OCI-LY3 (cell line): ENCODE results near the gene CTNNBL1.
A peak's percentile ranks its signal among the peaks of the same experiment; 100 is the strongest.

Source experiments
- H2AFZ ChIP-seq: fragments of 200-600, 300-600 bp; shearing (Covaris generic); 2 replicates; pipeline ENCODE4 v1.6.0; 2014; ENCODE audit warnings: antibody characterized with exemption, low read depth, low read length
- H3K27ac ChIP-seq: fragments of 200-600, 300-600 bp; sonication (generic); 2 replicates; pipeline ENCODE4 v1.5.1; 2014; ENCODE audit warnings: mild to moderate bottlenecking, low read length, moderate library complexity, mixed read lengths
- H3K27me3 ChIP-seq: fragments of 200-600, 300-600 bp; sonication (generic); 2 replicates; pipeline ENCODE4 v1.6.1; 2014; ENCODE audit warnings: low read depth, low read length, mixed read lengths
- H3K36me3 ChIP-seq: fragments of 200-600, 300-600 bp; sonication (generic); replicated peaks from 2 replicates; pipeline ENCODE3; 2014; ENCODE audit warnings: low read depth, low read length, mixed read lengths
- H3K4me1 ChIP-seq: fragments of 300-600, 200-600 bp; sonication (generic); 2 replicates; pipeline ENCODE4 v1.6.1; 2014; ENCODE audit warnings: low read length, mixed read lengths
- H3K4me2 ChIP-seq: fragments of 200-600, 300-600 bp; sonication (generic); 2 replicates; pipeline ENCODE4 v1.6.1; 2014; ENCODE audit warnings: low read length, mixed read lengths
- H3K4me3 ChIP-seq: fragments of 300-600, 200-600 bp; sonication (generic); 2 replicates; pipeline ENCODE4 v1.5.1; 2014; ENCODE audit warnings: antibody characterized with exemption, mild to moderate bottlenecking, low read length, moderate library complexity
- H3K79me2 ChIP-seq: fragments of 300-600, 200-600 bp; shearing (Covaris generic); 2 replicates; pipeline ENCODE4 v1.6.1; 2014; ENCODE audit warnings: mild to moderate bottlenecking, low read length, mixed read lengths
- H3K9ac ChIP-seq: fragments of 300-600, 200-600 bp; shearing (Covaris generic); 2 replicates; pipeline ENCODE4 v1.6.0; 2014; ENCODE audit warnings: mild to moderate bottlenecking, low read length, moderate library complexity
- H3K9me3 ChIP-seq: fragments of 200-600, 300-600 bp; shearing (Covaris generic); 2 replicates; pipeline ENCODE4 v1.6.1; 2014; ENCODE audit warnings: low read length, mixed read lengths; ENCODE audit not compliant: insufficient read depth
- H4K20me1 ChIP-seq: fragments of 200-600, 300-600 bp; sonication (generic); 2 replicates; pipeline ENCODE4 v1.6.1; 2016; ENCODE audit warnings: low read length, mixed read lengths; ENCODE audit not compliant: insufficient read depth
- CTCF ChIP-seq: fragments of 200-600, 300-600 bp; sonication (generic); IDR thresholded peaks from 2 replicates; pipeline ENCODE4 v1.5.1; 2014; ENCODE audit warnings: antibody characterized with exemption, low read length, low read depth
- EZH2phosphoT487 ChIP-seq: fragments of 200-600 bp; shearing (Covaris generic); IDR thresholded peaks from 2 replicates; pipeline ENCODE4 v1.6.1; 2018; ENCODE audit warnings: antibody characterized with exemption, mixed run types, low read depth

The CTNNBL1 gene

GRCh38 chr20:37816726-37817125 lies 122.9 kb downstream of the CTNNBL1 start:
- no peak overlapping the region for H3K4me2 ChIP-seq
- TF ChIP-seq CTCF: no peak
- no peak for TF ChIP-seq EZH2phosphoT487
- no peak overlapping the region for H2AFZ ChIP-seq
- no peaks in the 10 kb centered on the region for H3K79me2 ChIP-seq
- peaks cover 14% of the 10 kb centered on the region for H3K4me1 ChIP-seq
- no peaks in the 10 kb centered on the region for H4K20me1 ChIP-seq
- no peaks in the 10 kb centered on the region for H3K27me3 ChIP-seq
- no peaks in the 10 kb centered on the region for H3K9me3 ChIP-seq
- no peak overlapping the region for H3K9ac ChIP-seq
- H3K36me3 ChIP-seq: peaks cover 5% of the 10 kb centered on the region
- no peak overlapping the region for H3K4me3 ChIP-seq
- H3K27ac ChIP-seq: no peak overlapping the region

GRCh38 chr20:37821696-37822095 lies 127.9 kb downstream of the CTNNBL1 start:
- no peak overlapping the region for H2AFZ ChIP-seq

GRCh38 chr20:37822141-37822601 lies 128.3 kb downstream of the CTNNBL1 start:
- no peaks in the 10 kb centered on the region for H3K79me2 ChIP-seq
- no peak overlapping the region for H3K4me3 ChIP-seq
- H2AFZ ChIP-seq: no peak overlapping the region
- H3K4me2 ChIP-seq: no peak overlapping the region
- H3K9ac ChIP-seq: no peak overlapping the region
- H4K20me1 ChIP-seq: no peaks in the 10 kb centered on the region
- TF ChIP-seq CTCF: no peak
- no peak for TF ChIP-seq EZH2phosphoT487
- no peaks in the 10 kb centered on the region for H3K27me3 ChIP-seq
- no peak overlapping the region for H3K27ac ChIP-seq
- peaks cover 30% of the 10 kb centered on the region for H3K4me1 ChIP-seq
- peaks cover 12% of the 10 kb centered on the region for H3K36me3 ChIP-seq
- no peaks in the 10 kb centered on the region for H3K9me3 ChIP-seq

More at GRCh38 chr20:37821696-37822095, 127.9 kb downstream of the CTNNBL1 start:
- no peak overlapping the region for H3K27ac ChIP-seq
- H3K79me2 ChIP-seq: no peaks in the 10 kb centered on the region
- H3K36me3 ChIP-seq: peaks cover 12% of the 10 kb centered on the region
- H3K27me3 ChIP-seq: no peaks in the 10 kb centered on the region
- no peaks in the 10 kb centered on the region for H3K9me3 ChIP-seq
- H3K4me1 ChIP-seq: peaks cover 30% of the 10 kb centered on the region
- no peak overlapping the region for H3K4me3 ChIP-seq
- H3K4me2 ChIP-seq: no peak overlapping the region
- H3K9ac ChIP-seq: no peak overlapping the region
- TF ChIP-seq CTCF: no peak
- TF ChIP-seq EZH2phosphoT487: no peak
- H4K20me1 ChIP-seq: no peaks in the 10 kb centered on the region

- Histone ChIP-seq H3K4me3 (peak overlapping the region; percentile 17), H3K27ac (peak overlapping the region; percentile 1; the same call in 1 of the 2 replicates), H3K9me3 (no peaks in the 10 kb centered on the region), H3K4me1 (peaks cover 30% of the 10 kb centered on the region), H3K79me2 (no peaks in the 10 kb centered on the region), H3K9ac (peak overlapping the region; percentile 11; the same call in 1 of the 2 replicates), H4K20me1 (no peaks in the 10 kb centered on the region; the same call in 1 of the 2 replicates), H3K4me2 (peak overlapping the region; percentile 65), H3K36me3 (peaks cover 12% of the 10 kb centered on the region), H3K27me3 (no peaks in the 10 kb centered on the region), H2AFZ (no peak overlapping the region)
- TF ChIP-seq CTCF: no peak
- no peak for TF ChIP-seq EZH2phosphoT487
These were observed 129.6 kb downstream of the CTNNBL1 start for GRCh38 chr20:37823296-37823980.
